ENCODE measurements around the gene MSL3.

MSL3 gene

DNA sequence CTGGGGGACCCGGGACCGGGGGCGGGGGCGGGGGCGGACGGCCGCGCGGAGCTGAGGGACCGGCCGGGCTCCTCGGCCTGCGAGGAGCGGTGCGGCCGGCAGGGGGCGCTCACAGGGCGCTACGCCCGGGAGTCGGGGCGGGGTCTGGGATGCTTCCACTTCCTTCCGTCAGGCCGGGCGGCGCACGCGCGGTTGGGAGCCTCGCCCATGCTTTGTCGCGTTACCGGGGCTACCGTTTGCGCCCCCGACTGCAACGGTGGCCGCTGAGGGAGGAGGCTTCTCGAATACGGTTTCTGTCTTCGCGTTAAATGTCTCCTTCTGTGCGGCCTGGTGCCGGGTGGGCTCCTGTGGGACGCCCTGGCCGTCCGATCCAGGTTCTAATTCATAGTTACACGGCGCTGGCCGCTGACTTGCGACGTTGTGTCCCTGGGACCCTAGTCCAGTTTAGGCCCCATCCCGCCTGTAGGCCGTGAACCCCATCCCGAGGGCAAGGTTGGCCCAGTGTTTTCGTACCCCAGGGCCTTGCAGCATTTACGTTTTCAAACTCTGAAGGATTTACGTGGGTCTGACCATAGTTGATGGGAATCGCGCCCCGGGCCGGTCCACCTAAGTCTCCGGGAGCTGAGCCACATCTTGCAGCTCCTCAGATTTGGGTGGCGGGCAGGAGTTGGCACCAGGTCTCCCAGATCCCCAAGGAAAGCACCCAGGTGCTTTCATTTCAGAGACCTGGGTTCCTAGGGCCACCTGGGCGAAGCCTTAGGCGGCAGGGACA is 549 bp downstream of the MSL3 start:
- peak; percentile 62 for DNase-seq

DNA sequence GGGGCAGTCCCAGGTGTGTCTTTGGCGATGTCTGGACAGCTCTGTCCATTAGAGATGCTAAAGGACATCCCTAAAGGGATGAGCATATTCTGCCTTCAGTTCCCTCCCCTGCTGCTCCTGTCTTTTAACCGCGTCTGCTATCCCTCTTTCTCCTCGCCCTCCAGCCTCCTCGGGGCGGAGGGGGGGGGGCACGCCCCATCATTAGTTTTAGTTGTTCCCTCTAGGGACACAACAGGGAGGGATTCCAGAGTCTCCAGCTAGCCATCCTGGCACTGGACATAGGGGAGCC is 1.1 kb downstream of the MSL3 start:
- DNase-seq, result peak; percentile 61

DNA sequence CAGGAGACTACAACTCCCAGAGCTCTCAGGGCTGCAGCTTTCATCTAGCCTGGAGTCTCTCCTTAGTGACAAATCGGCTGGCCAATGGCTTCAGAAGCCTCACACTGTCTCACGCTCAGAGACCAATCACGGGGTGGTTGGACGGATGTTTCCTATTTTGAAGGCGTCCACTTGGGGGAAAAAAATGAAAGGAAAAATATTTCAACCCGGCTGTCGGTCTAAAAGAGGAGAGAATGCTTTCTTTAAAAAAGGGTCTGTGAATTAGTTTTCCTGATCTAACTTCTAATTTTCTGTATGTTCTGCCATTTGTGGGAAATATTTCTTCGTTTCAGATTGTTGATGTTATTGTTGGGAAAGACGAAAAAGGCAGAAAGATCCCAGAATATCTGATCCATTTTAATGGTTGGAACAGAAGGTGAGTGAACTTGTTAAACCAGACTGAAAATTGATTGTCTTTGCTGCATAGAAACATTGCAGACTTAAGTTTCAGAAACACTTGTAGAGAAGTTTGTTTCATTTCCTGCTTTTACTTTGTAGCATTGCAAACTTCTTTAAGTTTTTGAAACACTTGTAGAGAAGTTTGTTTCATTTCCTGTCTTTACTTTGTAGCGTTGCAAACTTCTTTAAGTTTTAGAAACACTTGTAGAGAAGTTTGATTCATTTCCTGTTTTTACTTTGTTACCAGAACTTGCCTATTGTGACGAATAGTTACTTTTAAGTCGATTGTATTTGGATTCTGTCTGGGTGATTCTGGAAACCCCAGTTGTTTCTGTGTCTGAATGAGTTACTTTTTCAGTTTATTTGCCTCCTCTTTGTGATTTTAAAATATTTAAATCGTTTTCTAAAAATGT is 1.6 kb downstream of the MSL3 start:
- no peak for DNase-seq

DNA sequence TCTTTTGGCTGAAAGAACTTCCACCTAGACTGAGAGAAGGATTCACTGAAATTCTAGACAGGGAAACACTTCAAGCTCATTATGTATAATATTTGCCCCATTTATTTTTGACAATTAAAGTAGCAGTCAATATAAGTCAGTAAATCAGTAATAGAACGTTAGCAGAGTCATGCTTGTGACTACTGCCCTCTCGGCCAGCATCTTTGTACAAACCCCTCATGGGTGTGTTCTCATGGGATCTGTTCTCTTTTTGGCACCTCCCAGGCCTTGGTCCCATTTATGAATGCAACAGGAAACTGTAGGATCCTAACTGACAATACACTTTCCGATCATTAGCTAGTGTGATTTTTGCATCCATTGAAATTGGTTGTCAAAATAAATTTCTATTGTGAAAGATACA is 2.9 kb downstream of the MSL3 start:
- DNase-seq, result no peak

DNA sequence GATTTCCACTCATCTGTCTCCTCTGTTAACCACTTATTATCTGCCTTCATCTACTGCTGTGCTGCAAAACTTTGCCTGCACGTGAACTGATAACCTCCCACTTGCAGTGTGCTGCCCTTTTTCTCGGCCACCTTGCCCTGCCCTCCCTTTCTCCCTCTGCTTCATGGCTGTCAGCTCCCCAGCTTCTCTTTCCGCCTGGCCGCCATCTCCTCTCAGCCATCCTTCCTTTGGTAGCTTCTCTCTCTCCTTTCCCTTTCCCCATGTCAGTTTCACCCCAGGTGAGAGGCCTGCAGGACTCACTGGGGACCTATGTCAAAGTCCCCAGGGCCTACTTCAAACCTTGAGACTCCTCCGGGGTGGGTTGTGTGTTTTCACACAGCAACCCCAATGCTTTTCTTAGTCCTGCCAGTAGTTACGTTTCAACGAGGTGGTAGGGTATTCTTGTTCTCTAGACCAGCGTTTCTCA is 6.6 kb downstream of the MSL3 start:
- DNase-seq, result no peak

DNA sequence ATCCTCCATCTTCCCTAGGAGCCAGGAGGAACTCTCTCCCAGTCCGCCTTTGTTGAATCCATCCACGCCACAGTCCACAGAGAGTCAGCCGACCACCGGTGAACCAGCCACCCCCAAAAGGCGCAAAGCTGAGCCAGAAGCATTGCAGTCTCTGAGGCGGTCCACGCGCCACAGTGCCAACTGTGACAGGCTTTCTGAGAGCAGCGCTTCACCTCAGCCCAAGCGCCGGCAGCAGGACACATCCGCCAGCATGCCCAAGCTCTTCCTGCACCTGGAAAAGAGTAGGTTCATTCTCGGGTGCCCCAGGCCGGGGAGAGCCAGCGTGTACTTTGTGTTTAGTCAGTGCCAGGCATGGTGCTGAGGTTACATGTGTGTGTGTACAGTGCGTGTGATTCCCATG is 7.4 kb downstream of the MSL3 start:
- DNase-seq, result no peak

DNA sequence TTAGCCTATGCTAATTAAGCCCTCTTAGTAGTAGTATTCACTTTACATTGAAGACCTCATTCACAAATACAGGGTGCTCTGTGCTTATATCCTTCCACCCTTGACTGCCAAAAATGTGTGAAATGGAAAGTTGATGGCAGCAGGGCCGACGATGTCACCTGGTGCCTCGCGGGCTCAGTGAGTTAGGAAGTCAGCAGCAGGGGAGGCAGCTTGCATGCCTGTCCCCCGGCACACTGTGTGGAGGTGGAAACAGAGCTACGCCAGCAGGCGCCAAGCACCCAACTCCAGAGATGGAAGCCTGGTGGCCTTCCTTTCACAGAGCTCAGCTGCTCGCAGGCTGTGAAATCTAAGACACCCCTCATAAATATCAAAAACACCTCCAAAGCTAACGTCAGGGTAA is 8.4 kb downstream of the MSL3 start:
- no peak for DNase-seq

DNA sequence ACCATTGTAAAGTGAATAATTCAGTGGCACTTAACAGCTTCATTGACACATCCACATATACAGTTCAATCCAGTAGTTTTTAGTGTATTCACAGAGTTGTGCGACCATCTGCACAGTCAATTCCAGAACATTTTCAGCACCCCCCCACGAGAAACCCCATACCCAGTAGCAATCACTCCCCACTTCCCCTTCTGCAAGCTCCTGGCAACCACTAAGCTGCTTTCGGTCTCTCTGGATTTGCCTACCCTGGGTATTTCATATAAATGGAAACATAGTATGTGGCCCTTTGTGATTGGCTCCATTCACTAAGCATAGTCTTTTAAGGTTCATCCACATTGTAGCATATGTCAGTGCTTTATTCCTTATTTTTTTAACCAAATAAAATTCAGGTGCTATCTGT is 10.0 kb downstream of the MSL3 start:
- no peak for DNase-seq

DNA sequence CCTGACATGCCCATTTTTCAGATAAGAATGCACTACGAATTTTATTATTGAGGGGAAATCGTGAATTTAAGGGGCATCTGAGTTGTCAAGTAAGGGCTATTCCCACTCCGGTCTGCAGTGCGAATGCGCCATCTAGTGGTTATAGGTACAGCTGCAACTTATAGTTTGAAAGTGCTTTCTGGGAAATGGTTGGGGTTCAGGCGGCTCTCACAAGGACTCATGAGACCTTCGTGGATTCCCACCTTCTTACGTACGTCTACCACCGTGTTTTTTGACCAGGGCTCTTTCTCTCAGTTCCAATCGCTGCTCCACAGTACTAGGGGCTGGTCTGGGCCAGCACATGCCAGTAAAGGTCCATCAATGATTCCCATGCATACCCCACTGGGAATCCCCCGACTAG is 12.3 kb downstream of the MSL3 start:
- DNase-seq, result no peak

DNA sequence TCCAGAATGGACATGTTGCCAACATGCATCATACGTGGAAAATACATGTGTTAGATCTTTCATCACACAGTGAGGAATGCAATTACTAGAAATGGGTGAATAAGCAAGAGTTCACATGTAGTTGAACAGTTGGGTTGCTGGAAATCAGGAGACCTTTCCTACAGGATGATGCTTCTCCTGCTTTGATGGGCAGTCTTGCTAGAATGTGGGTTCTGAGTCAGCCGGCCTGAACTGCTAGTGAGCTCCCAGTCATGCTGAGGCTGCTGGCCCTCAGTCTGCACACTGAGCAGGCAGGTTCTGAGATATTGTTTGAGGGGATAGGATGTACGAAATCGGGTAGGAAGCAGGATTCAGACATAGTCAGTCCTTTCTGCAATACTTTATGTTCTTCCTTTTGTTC is 20.2 kb downstream of the MSL3 start:
- no peak for DNase-seq

DNA sequence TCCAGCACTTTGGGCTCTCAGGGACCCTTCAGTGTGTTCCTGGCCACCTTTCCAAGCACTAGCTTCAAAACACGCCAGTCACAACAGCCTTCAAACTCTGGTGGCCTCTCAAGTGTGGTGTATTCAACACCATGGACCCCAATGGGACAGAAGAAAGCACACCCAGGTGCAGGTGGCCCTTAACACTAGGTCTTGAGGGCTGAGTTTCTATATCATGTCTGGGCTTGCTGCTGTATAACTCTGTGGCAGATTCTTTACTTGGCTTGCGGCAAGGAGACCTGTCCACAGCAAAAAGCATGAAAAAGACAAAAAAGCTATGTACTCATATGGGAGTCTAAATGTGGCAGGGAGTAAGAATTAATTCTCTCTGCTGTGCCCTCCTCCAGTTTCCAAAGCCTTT is 23.1 kb downstream of the MSL3 start:
- DNase-seq, result no peak

DNA sequence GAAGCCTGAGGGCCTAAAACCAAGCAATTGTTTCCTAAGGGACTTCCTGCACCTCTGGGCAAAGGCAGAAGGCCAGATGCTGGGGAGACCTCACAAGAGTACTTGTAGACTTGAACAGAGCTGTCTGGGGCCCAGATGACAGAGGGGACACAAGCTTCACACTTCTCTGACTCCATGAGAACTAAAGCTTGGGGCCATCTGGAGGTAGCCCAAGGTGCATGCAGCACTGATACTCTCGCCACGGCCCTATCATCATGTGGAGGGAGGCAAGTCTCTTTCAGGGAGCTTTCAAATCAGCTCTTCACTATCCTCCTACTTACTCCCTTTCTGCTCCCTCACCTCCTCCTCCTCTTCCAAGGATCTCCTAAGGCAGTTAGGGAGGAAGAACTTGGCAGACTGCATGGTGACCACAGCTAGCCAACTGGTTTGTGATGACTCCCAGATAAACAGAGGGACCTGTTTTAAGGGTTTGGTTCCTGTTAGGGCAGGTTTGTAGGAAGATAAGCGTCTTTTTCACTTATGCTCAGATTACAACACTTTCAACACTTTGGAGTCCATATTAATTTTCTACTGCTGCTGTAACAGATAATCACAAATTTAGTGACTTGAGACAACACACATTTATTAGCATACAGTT is 23.8 kb downstream of the MSL3 start:
- no peak for DNase-seq

DNA sequence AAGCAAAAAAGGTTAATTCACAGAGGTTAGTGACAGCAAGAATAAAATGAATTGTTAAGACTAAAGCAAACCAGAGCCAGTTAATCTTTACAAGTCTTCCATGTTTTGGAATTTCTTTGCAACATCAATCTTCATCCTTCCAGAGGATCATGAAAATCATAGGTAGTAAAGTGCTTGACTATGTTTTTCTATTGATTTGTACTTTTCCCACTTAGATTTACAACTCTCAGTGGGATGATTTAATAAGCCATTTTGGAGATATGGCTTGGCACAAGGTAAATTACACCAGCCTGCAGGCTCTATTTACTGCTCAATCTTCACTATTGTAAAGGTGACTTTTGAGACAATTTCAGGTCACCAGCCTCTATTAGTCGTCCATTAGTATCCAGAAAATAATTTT is 26.5 kb downstream of the MSL3 start:
- no peak for DNase-seq

DNA sequence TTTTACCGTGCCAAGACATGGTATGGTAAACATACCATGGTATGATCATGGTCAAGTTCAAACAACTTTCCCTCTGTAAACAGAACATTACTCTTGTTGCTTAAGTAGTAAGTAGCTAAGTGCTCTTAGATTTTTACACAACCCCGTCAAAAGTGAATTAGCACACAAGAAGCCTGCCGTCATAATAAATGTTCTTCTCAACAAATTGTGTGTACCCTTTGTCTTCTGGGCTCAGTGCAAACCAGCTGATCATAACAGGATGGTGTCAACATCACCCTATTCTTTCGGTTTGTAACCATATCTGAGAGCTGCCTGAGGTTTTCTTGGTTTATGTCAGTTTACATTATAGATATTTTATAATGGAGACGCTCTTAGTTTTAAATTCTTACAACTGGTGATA is 28.8 kb downstream of the MSL3 start:
- no peak for DNase-seq

DNA sequence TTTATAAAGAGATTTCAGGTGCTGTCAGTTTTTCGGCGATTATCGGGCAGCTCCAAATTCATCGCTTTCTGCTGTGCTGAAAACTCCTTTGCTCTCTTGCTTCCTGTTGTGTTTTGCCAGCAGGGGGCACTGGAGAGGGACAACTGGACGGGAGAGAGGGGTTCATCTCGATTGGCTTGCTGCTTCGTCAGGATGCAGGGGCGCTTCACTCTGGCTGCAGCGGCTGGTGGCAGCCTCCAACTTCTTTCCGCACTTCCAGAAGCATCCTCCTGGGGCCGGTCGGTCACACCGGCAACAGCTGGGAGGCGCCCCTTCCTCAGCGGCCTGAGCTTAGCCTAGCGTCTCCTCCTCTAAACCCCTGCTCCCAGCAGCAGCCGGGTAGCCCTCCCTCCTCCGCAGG is 29.5 kb downstream of the MSL3 start:
- DNase-seq, result peak; percentile 20

DNA sequence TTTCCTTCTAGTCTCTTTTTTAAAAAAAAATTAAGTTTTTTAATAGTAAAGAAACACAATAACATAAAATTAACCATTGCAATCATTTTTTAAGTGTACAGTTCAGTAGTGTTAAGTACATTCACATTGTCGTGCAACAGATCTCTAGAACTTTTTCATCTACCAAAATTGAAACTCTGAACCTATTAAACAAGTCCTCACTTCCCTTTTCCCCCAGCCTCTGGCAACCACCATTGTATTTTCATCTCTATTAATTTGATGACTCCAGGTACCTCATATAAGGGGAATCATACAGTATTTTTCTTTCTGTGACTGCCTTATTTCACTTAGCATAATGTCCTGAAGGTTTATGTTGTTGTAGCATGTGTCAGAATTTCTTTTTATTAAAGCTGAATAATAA is 31.8 kb downstream of the MSL3 start:
- no peak for DNase-seq

DNA sequence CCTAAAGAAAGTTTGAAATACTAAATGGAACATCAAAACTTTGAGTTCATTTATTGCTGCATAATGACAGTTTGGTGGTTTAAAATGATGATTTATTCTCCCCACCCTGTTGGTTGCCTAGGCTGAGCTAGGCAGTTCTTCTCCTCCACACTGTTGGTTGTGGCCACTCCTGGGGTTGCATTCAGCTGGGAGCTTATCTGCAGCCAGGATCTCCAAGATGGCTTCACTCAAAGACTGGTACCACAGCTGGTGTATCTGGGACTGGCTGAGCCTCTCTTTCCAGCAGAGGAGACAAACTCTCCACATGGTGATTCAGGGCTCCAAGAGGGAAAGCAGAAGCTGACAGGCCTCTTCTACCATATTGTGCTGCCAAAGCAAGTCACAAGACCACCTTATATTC is 33.1 kb downstream of the MSL3 start:
- no peak for DNase-seq

DNA sequence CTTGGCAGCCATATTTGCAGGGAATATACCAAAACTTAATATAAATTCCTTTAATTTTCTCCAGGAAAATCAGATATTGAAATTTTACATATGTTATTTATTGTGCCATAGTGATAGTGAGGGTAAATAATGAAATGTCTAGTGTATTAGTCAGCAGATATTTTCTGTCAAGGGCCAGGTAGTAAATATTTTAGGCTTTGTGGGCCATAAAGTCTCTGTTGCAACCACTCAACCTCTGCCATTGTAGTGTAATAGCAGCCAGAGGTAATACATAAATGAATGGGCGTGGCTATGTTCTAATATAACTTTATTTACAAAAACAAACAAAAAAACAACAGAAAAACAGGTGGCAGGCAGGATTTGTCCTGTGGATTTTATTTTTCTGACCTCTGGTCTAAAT is 33.5 kb downstream of the MSL3 start:
- DNase-seq, result no peak

DNA sequence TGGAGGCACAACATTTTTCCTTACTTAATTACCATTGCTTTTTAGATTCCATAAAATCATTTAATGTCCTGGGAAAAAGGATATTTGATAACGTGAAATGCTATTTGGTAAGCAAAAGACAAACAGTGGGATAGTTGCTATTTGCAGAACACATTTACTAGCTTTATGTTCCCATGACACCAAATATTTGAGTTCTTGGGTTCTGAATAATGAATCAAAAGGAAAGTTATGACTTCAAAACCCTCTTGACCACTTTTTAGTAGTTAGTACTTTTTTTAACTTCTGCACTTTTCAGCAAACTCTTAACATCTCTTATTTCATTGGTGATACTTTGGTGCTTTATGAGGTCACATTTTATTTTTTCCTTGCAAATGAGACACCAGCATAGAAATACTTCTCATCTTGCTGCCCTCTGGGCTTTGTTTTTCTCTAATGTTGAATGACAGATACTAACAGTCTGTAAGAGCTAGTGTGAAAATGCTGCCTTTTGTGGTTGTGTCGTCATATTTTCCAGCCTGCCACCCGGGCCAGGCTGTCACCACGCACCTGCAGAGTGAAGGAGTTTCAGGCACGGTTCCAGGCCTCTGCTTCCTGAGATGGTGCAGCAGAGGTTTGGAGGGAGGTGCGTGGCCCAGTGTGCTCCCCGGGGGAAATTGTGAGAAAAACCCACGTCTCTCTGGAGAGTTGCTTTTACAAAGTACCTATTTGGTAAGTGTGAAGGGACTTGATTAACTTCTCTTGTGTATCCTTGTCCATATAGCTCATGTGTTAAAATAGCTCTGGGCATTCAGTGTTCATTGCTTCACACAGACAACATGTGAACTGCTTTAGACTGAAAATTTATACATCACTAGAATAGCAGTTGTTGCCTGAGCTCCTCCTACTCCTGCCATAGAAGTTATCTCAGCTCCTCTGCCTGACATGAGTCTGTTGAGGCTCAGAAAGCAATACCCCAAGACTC is 34.7 kb downstream of the MSL3 start:
- no peak for DNase-seq

DNA sequence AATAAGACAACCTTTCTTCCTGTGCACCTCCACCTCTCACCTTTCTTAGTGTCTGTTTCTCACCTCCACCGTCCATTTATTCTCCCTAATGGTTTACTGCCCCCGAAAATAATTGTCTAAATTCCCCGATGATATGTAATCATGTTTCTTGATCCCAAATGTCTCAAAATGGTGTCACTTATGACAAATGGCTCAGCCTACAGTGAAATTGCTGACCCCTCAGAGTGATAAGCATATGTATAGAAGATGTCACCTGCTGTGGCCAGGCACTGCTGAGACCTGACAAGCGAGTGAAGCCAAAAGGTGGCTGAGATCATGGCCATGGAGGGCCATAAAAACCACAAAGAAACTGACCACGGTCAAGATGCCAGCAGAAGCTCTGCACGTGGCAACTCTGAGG is 35.7 kb downstream of the MSL3 start:
- DNase-seq, result no peak

DNA sequence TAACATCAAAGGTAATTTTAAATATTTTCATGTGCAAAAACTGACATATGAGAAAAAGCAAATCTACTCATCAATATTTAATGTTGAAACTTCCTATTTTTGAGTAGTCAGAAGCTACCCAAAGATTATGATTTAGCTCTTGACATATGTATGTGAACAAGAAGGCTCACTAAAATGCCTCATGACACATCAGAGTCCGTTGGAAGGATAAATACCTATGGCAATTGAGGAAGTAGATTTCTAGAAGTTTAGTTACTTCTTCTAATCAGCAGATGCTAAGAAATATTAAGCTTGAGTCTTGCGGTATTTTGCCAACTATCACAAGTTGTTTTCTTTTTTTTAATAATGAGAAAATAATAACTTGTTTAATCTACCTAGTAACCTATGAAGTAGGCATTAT is 55.3 kb downstream of the MSL3 start:
- no peak for DNase-seq
